ENCODE data around the gene CALR3.
"Not testable (repeated sequence)": the region's sequence is repeated elsewhere in the genome, so short reads cannot be mapped to it uniquely, and the experiment has no call there.

Gene CALR3

DNA sequence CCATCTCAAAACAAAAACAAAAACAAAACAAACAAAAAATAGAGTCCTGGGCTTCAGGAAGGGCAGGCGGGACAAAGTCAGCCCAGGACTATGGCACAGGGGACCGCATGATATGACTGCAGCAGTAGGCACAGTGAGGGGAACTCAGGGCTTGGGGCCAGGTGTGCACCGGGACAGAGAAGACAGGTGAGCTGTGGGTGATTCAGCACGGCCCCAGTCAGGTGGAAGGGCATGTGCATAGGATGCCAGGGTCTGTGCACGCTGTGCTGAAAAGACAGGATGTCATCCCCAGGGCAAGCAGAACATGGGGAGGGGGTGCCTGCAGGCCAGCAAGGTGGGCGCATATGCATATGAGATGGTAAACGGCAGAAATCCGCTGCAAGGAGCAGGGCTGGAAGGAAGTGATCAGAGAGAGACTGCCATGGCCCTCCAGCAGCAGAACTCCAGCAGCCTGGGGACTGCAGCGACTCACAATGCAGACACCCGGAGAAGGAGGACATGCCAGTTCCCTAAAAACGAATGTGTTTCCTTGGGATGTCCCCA is 39.2 kb downstream of the CALR3 start:
- no peak for DNase-seq

DNA sequence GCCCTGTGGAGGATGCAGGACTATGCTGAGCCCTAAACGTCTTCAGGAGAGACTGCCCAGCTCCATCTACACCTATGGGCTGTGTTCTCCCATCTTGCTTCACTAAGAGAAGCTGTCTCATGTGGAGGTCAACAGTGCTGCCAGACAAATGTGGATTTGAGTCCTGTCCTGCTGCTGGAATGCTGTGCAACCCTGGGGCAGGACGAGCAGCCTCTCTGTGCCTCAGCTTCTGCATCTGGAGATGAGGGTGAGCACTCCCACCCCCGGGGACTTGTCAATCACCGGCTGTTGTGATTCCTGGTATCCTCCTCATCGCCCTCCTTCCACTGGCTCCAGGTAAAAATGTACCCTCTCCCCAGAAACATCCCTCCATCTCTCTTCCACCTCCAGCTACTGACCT is 40.5 kb downstream of the CALR3 start:
- no peak for DNase-seq

DNA sequence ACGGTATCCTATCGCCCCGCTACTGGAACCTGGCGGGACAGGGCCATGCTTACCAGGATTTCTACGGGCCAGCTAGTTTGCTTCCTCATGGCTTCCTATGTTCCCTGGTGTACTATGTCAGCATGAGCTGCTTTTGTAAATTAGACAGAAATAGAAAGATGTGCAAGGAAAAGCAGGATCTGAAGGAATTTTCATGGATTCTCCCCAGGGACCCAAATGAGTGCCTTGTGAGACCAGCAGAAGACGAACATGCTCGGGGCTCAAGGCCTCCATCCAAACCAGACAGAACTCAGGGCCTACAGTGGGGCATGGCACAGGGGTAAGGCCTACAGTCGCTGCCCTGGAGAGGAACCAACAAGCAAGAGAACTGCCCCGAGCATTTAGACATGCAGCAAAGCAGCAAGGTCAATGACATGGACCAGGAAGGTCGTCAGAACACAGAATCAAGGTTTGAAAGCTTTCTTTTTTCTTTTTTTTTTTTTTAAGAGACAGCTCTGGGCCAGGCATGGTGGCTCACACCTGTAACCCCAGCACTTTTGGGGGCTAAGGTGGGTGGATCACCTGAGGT is 41.5 kb downstream of the CALR3 start:
- no peak for DNase-seq

DNA sequence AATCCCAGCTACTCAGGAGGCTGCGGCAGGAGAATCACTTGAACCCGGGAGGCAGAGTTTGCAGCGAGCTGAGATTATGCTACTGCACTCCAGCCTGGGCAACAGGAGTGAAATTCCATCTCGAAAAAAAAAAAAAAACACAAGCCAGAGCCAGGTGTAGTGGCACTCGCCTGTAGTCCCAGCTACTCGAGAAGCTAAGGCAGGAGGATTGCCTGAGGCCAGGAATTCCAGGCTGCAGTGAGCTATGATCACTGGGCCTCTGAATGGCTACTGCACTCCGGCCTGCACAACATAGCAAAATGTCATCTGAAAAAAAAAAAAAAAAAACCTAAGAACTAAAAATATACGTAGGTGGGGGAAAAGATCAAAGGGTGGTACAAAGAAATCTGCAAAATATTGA is 43.6 kb downstream of the CALR3 start:
- no peak for DNase-seq

DNA sequence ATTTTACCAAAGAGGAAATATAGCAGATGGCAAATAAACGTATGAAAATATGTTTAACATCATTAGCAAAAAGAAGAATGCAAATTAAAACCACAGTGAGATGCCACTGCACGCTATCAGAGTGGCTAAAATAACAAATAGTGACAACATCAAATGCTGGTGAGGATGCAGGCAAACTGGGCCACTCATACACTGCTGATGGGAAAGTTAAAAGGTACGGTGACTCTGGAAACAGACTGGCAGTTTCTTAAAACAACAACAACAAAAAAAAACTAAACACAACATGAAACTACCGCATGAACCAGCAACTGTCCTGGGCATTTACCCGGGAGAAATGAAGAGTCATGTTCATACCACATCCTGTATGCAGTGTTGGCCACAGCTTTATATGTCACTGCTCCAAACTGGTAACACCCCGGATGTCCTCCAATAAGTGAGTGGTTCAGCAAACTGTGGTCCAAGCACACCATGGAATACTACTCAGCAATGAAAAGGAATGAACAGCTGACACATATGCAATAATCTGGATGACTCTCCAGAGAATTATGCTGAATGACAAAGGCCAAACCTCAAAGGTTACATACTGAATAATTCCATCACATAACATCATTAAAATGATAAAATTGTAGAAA is 46.5 kb downstream of the CALR3 start:
- DNase-seq: peak; percentile 53

DNA sequence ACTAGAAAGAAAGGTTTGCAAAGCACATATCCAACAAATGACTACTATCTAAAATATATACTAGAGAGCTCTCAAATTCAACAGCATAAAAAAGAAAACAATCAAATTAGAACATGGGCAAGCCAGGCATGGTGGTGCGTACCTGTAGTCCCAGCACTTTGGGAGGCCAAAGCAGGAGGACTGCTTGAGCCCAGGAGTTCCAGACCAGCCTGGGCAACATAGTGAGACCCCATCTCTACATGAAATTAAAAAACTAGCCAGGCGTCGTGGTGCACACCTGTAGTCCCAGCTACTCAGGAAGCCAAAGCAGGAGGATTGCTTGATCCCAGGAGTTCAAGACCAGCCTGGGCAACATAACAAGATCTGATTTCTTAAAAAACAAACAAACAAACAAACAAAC is 47.1 kb downstream of the CALR3 start:
- DNase-seq: not testable (repeated sequence)

DNA sequence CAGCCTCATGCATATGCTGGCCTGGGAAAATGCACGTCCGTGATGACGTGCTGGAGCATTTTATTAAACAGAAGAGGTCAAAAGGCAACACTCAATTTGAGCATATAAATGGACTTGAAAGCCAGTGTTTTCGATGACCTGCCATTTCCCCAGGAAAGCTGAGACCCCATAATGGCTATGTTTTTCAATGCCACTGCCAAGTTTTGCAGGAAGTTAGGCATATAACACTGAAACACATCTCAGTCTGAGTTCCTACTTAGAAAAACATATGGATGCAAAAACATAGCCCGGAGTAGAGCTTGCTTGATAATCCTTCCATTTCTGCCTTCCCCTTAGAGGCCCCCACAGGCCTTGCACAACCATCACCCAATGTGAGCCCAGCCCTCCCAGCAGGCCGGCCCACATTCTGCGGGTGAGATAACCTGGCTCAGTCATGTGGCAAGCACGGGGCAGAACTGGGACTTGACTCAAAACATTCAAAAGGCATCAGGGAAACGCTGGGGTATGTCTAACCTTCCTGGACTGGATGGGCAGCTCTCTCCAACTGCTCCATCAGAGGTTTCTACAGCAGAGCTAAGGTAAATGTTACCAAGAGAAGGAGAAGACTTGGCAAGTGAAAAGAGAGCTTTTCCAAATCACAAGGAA is 49.1 kb downstream of the CALR3 start:
- DNase-seq: peak; percentile 95

DNA sequence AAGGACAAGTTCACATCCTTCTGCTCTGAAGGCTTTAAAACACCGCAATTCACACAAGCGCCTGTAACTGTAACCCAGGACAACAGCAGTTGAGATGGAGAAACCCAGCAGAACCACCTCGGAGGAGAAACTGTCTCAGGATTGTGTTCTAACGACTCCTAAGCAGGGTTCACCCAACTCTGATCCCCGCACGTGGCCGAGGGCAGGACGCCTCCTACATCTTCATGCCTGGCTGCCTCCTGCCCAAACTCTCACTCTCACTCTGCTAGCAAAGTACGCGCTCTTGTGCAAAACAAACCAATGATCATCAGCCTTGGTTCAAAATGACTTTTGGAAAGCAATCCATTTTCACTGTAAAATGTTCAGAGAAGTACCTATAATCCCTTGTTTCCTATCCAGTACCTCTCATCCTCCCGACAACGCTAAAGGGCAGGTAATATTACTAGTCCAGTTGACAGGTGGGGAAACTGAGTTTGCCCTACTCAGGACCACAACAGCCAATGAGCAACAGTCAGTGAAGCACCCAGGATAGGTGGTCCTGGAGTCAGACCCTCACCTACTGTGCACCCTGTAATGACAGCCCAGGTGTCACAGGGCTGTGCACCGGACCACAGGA is 49.8 kb downstream of the CALR3 start:
- DNase-seq: no peak

DNA sequence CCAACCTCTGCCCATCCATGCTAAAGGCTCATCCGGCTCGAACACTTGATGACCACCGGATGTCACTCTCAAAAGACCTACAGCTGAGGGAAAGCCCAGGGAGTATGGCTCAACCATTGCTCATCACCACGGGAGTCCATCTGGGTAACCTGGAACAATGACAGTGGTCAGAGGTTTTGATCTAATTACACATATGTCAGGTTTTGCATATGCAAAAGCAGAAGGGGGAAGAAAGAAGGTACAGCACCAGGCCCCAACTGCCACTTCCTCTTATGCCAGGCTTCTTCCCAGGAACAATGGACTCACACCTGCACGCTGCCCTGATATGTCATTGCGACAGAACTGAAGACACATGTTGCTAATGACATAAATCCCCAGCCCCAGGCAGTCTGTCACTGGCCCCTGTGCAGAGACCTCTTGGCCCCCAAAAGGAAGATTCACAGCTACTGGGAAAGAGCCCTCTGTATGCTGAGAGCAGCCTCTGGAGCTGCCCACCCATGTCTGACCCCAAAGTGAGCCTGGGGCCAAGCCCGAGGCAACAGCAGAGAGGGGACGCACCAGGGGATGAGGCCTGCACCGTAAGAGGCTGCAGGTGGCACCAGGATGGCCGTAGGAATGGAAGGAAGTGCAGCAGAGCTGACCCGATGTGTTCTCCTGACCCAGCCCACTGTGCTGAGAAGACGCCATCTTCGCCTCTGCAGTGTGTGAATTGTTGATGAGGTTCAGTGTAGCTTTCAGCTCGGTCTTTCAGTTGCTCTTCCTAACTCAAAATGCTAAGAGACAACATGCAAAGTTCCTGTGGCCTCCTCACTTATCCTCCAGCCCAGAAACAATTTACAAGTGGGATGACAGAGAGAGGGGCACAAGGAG is 50.5 kb downstream of the CALR3 start:
- DNase-seq: no peak

DNA sequence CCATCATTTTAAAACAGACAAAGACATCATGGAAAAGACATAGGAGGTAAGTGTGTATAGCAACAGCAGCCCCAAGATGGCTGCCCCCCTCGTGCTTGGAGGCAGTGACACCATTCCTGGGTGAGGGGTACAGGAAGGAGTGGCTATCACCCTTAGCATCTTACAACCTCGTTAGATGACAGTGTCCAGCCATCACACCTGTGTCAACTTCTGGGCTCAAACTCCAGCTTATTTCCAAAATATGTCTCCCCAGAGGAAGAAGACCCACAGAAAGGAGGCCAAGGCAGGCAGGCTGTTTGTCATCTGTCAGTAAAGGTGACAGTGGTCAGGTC is 51.7 kb downstream of the CALR3 start:
- DNase-seq: no peak

DNA sequence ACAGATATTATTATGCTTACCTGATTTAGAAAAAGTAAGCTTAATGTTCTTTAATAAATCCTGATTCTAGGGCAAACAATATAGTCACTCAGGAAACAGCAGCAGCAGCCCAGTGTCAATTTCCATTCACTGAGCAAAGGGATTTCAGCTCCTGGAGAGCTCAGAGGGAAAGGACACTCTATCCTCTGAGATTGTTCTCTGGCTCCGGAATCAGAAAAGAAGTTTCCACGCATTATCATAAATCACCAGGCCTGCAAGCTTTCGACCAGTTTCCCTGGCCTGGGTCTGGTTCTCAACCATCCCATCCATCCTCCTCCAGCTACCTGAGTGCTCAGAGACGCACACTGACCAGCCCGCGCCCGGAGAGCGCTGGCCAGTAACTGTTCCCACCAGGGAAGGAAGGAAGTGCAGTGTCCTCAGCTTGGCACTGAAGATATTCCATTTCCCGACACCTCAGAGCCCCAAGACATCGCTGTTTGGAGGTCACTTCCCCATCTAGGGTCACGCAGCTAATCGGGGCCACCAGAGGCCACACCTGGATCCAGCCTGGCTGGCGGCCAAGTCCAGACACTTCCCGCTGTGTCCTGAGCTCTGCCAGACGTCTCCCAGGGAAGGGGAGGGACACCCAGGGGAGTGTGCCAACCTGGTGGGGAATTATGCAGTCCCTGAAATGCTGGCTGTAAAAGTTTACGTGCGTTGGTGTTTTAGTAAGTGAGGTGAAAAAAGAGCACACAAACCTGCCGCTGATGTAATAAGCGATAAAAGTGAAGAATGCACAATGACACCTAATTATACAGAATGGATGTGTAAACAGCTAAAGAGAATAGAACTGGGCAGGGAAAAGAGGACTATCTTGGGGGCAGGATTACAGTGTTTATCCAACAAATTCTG is 53.3 kb downstream of the CALR3 start:
- no peak for DNase-seq

DNA sequence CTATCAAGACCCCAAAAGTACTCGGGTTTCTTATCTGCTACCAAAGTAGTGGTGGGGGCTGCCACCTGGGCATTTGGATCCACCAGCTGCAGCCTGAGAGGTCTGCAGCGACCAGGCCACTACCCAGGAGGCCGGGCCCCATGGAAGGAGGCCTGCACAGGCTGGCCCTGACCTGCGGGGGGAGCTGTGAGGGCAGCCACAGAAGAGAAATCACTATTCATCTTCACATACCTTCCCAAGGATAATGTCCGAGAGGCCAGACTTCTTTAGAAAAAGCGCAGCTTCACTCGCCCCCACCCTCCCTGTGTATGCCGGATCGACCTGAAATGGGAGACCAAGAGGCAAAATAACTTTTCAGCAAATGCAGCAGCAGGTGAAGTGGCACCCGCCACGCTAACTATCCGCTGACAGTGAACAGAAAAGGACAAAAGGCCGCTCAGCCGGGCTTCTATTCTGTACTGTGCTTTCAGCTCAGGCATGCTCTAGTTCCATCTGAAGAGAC is 54.3 kb downstream of the CALR3 start:
- DNase-seq: no peak

DNA sequence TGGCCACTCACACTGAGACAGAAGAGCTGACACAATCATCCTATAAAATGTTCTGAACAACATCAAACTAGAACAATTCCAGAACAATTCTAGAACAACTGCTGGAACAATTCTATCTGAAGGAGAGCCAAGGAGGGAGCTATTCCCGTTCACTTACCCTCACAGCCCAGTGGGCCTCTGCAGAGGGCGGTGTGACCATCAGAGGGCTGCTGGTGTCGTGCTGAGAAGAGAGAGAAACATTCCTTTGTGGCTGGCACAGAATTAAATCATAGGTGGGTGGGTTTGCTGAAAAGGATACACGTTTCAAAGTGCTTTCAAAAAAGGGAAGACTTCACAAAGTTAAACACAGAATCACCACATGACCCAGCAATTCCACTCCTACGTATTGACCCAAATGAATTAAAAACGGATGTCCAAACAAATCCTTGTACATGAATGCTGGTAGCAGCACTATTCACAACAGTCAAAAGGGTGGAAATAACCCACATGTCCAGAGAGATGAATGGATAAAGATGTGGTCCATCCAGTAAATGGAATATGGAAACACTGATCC is 59.1 kb downstream of the CALR3 start:
- DNase-seq: no peak

DNA sequence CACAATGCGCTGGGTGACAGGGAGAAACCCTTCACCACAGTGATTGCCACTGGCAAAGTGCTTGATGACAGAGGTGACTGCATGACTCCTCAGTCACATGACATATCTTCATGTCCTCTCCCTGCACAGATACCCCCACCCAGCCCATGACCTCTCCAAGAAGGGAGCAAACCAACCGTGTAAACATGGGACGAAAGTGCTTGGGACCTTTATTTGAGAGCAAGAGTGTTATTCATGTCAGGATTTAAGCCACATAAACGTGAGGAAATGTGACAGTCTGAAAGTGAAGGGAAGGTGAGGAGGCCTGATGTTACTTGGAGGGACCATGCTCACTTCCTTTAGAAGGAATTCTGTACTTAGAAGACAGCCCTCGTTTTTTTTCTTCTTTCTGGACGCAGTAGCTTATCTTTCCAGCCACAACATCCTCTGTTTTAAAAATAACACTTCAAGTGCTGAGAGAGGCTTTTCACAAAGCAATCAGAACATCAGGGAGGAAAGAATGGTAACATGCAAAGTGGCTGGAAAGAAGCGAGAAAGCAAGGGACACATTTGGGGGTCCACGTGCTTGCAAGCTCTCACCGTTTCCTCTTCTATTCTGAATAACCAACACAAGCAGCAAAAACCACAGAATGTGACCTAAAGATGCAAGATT is 59.8 kb downstream of the CALR3 start:
- DNase-seq: no peak

DNA sequence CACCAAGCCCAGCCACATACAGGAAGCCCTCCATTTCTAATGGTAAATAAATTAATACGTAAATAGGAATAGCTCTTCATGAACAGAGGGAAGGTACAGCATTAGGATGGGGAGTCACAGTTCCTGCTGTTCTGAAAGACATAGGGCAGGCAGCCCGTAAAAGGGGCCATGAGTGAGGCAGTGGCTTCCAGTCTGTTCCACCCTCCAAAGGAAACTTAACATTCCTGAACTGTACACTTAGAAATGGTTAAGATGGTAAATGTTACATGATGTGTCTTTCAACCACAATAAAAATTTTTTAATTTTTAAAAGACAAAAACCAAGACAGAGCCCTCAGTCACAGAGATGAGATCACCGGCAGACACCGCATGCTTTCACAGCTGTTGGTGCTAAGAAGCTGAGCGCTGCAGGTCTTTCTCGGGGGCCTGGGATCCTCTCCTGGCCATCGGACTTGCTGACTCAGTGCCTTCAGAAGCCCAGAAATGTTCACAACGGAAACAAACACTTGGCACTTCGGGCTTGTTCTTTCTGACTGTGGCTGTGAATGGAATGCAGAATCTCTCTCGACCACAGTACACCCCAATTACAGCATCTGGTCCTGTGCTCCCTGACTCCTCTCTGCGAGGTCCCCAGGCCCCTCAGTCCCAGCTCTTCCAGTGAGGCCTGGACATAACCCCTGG is 60.6 kb downstream of the CALR3 start:
- peak; percentile 92 for DNase-seq

DNA sequence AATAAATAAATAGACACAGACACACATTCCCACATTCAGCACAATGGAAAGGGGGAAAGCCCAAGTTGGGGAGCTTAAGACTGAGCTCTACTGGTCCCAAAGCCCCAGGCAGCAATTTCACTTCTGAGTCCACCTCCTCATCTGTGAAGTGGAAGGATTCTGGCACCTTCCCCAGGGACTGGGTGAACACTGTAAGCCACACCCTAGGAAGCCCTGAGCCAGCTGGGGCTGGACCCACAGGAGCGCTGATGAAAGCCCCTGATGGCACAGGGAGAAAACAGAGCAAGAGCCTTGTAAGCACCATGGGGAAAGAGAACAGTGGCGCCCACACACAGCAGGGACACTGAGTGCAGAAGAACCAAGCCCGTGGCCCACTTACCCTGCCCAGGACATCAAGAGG is 62.0 kb downstream of the CALR3 start:
- no peak for DNase-seq

DNA sequence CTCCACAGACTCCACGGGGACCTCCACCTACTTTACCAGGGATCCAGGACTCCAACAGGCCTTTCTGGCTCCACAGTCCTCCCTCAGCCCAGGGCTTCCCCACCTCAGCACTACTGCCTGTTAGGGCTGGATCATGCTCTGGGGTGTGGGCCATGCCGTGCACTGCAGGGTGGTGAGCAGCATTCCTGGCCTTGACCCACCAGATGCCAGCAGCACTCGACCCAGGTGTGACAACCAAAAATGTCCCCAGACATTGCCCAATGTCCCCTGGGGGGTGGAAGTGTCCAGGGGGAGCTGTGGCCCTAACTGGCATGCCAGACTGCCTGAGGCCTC is 66.2 kb downstream of the CALR3 start:
- no peak for DNase-seq

DNA sequence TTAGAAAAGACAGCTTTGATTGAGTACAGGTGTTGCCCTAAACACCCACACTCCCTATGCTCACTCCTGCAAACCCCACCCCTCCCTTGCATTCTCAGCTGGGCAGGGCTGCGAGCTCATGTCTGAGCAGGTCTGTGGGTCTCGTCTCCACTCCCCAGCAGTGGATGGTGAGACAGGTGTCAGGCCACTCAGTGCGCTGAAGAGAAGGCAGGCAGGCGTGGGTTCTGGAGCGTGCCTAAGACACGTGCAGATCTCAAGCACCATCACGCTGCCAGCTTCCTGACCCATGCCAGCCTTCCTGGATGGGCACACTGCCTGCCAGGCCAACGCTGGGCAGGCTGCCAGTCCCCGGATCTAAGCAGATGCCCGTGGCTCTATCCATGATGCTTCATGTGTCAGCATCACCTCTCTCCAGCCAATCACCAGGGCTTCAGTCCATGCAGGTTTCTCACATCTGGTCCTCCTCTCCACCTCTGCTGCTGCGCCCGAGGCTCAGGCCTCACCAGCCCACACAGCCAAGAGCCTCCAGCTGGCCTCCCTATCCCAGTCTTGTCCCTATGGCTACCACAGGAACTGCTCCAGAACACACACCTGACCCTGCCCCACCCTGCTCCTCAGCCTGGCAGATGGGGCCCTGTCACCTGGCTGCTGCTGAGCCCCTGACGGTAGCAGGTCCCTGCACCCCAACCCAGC is 66.8 kb downstream of the CALR3 start:
- no peak for DNase-seq

All from NCI-H226 (cell line).